PC-3 (cell line): ENCODE results near the gene LTBP4. TPM values are rescaled to one million over a fixed set of nuclear protein-coding genes. Genes with fewer than 3 reads are reported as not detected.
A peak's percentile ranks its signal among the peaks of the same experiment; 100 is the strongest.

Experiments used
- ATAC-seq: fragments of 200-7000 bp; cut with Tn5 transposase; 2 replicates; pipeline ENCODE4 v1.9.1; 2020; ENCODE audit warnings: mild to moderate bottlenecking, moderate library complexity
- BruUV-seq: library from RNA; stranded (reverse); fragments of 400-500 nt; replicated peaks from 2 replicates; lab custom pipeline; 2021; lab: Mats Ljungman, UMichigan
- CTCF ChIA-PET: fragments of 300-600 bp; sonication (Branson Sonifier 250); formaldehyde crosslinking; loops from one replicate; lab custom pipeline; 2022; ENCODE audit warnings: antibody characterized with exemption; lab: Charles Lee
- POLR2A ChIA-PET: fragments of 300-600 bp; sonication (Branson Sonifier 250); formaldehyde crosslinking; loops from one replicate; lab custom pipeline; 2022; ENCODE audit warnings: antibody characterized with exemption; ENCODE audit not compliant: unreplicated experiment; lab: Charles Lee
- DNase-seq: peaks from one replicate; pipeline ENCODE4 v3.0.0-alpha.2; 2015
- H2AFZ ChIP-seq: fragments of 300-600 bp; sonication (generic); 2 replicates; pipeline ENCODE4 v1.6.0; 2016; ENCODE audit warnings: antibody characterized with exemption, low read length
- H3F3A ChIP-seq: fragments of 300-600 bp; sonication (generic); one replicate; pipeline ENCODE4 v1.6.0; 2017; ENCODE audit warnings: antibody characterized with exemption, low read length, control low read depth, mild to moderate bottlenecking; ENCODE audit not compliant: unreplicated experiment
- H3K27ac ChIP-seq: fragments of 300-600 bp; sonication (generic); 2 replicates; pipeline ENCODE4 v1.5.1; 2016; ENCODE audit warnings: mild to moderate bottlenecking, low read length
- H3K27me3 ChIP-seq: fragments of 300-600 bp; sonication (generic); 2 replicates; pipeline ENCODE4 v1.6.1; 2016; ENCODE audit warnings: low read length, mixed read lengths
- H3K36me3 ChIP-seq: fragments of 300-600 bp; sonication (generic); 2 replicates; pipeline ENCODE4 v1.6.1; 2016; ENCODE audit warnings: low read depth, mixed run types, low read length, mixed read lengths
- H3K4me1 ChIP-seq: fragments of 300-600 bp; sonication (generic); 2 replicates; pipeline ENCODE4 v1.5.1; 2016; ENCODE audit warnings: low read length; ENCODE audit not compliant: insufficient read depth
- H3K4me2 ChIP-seq: fragments of 300-600 bp; sonication (generic); 2 replicates; pipeline ENCODE4 v1.6.0; 2016; ENCODE audit warnings: low read length
- H3K4me3 ChIP-seq: fragments of 300-600 bp; sonication (generic); 2 replicates; pipeline ENCODE4 v1.5.1; 2016; ENCODE audit warnings: mild to moderate bottlenecking, low read length, mixed read lengths
- H3K79me2 ChIP-seq: fragments of 300-600 bp; sonication (generic); 2 replicates; pipeline ENCODE4 v1.6.1; 2017; ENCODE audit warnings: low read length, mixed read lengths
- H3K9ac ChIP-seq: fragments of 300-600 bp; sonication (generic); 2 replicates; pipeline ENCODE4 v1.6.0; 2016; ENCODE audit warnings: mild to moderate bottlenecking, low read length
- H3K9me2 ChIP-seq: fragments of 300-600 bp; sonication (generic); replicated peaks from 2 replicates; pipeline ENCODE4 v1.6.1; 2016; ENCODE audit warnings: mixed run types, low read length, mixed read lengths
- H3K9me3 ChIP-seq: fragments of 300-600 bp; sonication (generic); 2 replicates; pipeline ENCODE4 v1.6.1; 2016; ENCODE audit warnings: low read length, mixed read lengths
- H4K20me1 ChIP-seq: fragments of 300-600 bp; sonication (generic); 2 replicates; pipeline ENCODE4 v1.6.1; 2016; ENCODE audit warnings: low read length, mixed read lengths
- CTCF ChIP-seq: fragments of 300-600 bp; sonication (generic); conservative IDR thresholded peaks from 2 replicates; pipeline ENCODE4 v1.5.1; 2017; ENCODE audit warnings: antibody characterized with exemption, low read depth, mild to moderate bottlenecking, low read length
- EZH2 ChIP-seq: fragments of 300-600 bp; sonication (generic); IDR thresholded peaks from one replicate; pipeline ENCODE4 v1.6.1; 2017; ENCODE audit warnings: antibody characterized with exemption, mild to moderate bottlenecking, low read length; ENCODE audit not compliant: unreplicated experiment
- EZH2phosphoT487 ChIP-seq: fragments of 300-600 bp; sonication (generic); IDR thresholded peaks from 2 replicates; pipeline ENCODE4 v1.6.1; 2018; ENCODE audit warnings: mild to moderate bottlenecking, antibody characterized with exemption, low read length, borderline replicate concordance
- intact Hi-C: fragments of 100-400 bp; cut with micrococcal nuclease; formaldehyde crosslinking; loops from 2 replicates; pipeline ENCODE4 v1.9.0; 2023
- total RNA-seq: library from RNA; depleted of rRNA; stranded (reverse); fragments of >200 nt; gene quantifications from 2 replicates; pipeline ENCODE4 v1.2.3, GENCODE V29; 2014

The LTBP4 gene
- total RNA-seq, 1 experiment from 2014 or later = 8.9 TPM

GRCh38 chr19:40576151-40576584 is 25.0 kb upstream of the LTBP4 start:
- peak overlapping the region; percentile 77; the same call in 1 of the 2 replicates for H3K9ac ChIP-seq
- CTCF ChIA-PET = no interaction called here

DNA sequence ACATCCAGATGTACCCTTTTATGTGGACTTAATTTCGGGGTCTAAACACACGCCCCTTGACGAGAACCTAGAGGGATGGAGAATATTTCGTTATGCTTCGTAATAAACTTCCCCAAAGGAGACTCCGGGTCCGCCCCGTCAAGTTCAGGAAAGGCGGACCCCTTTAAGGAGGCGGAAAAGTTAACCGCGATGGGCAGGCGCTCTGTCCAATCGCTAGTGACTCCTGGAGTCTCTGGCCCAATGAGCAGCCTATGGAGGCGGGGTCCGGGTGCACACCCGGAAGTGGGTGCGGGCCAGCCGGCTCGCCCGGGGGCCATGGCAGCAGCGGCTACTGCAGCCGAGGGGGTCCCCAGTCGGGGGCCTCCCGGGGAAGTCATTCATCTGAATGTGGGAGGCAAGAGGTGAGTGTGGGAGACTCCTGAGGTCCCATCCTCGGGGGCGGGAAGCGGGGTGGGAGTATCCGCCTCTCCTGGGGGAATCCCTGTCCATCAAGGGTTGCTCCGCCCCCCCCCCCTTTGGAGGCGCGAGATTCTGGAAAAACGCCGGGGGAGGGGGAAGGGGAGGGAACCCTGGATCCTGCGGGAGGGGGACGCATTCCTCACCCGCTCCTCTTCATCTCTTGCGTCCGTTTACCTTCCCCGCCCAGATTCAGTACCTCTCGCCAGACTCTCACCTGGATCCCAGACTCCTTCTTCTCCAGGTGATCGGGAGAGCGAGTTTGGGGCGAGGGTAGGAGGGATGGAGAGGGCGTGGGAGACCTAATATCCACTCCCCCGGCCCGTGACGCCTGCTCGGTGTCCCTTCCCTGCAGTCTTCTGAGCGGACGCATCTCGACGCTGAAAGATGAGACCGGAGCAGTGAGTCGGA is 24.4 kb upstream of the LTBP4 start, which contains the start of gene SHKBP1:
SHKBP1 (plus strand) TSS at position 289 of the 867 bp plus-strand sequence; CDS start at position 316, 27 bp downstream.
- ChIA-PET CTCF (no interaction called here), POLR2A (no interaction called here)
- Histone ChIP-seq H3F3A (no peaks in the 10 kb centered on the region), H3K27ac (no peak within 1 kb of the TSS), H4K20me1 (no peaks in the 10 kb centered on the region), H3K4me2 (peak within 1 kb of the TSS; percentile 87), H3K27me3 (no peaks in the 10 kb centered on the region), H3K9ac (peak within 1 kb of the TSS; percentile 77), H3K4me3 (peak within 1 kb of the TSS; percentile 86), H3K79me2 (no peaks in the 10 kb centered on the region), H3K9me2 (no peaks in the 10 kb centered on the region), H3K9me3 (no peaks in the 10 kb centered on the region), H2AFZ (peak within 1 kb of the TSS; percentile 85), H3K36me3 (no peaks in the 10 kb centered on the region), H3K4me1 (no peaks in the 10 kb centered on the region; the same call in 1 of the 2 replicates)
- DNase-seq = peak; percentile 93
- intact Hi-C loops = no loop called here
- peak; percentile 100 for ATAC-seq
- BruUV-seq = no TSS peak
- TF ChIP-seq EZH2phosphoT487 (no peak), CTCF (no peak), EZH2 (no peak)

More at GRCh38 chr19:40576151-40576584, 25.0 kb upstream of the LTBP4 start:
- no peaks in the 10 kb centered on the region for H3F3A ChIP-seq
- H3K4me1 ChIP-seq = no peaks in the 10 kb centered on the region; the same call in 1 of the 2 replicates
- peak overlapping the region; percentile 87 for H3K4me2 ChIP-seq
- H3K27ac ChIP-seq = no peak overlapping the region
- H3K4me3 ChIP-seq = peak overlapping the region; percentile 86
- H3K79me2 ChIP-seq = no peaks in the 10 kb centered on the region
- BruUV-seq = no TSS peak
- no peaks in the 10 kb centered on the region for H3K9me3 ChIP-seq
- TF ChIP-seq CTCF = no peak
- TF ChIP-seq EZH2 = no peak
- no peak for TF ChIP-seq EZH2phosphoT487
- ATAC-seq (peak; percentile 6; the same call in 1 of the 2 replicates), DNase-seq (no peak)
- intact Hi-C loops = no loop called here
- no peaks in the 10 kb centered on the region for H3K27me3 ChIP-seq
- H3K36me3 ChIP-seq = no peaks in the 10 kb centered on the region
- POLR2A ChIA-PET = no interaction called here
- peak overlapping the region; percentile 85 for H2AFZ ChIP-seq
- no peaks in the 10 kb centered on the region for H4K20me1 ChIP-seq
- no peaks in the 10 kb centered on the region for H3K9me2 ChIP-seq

DNA sequence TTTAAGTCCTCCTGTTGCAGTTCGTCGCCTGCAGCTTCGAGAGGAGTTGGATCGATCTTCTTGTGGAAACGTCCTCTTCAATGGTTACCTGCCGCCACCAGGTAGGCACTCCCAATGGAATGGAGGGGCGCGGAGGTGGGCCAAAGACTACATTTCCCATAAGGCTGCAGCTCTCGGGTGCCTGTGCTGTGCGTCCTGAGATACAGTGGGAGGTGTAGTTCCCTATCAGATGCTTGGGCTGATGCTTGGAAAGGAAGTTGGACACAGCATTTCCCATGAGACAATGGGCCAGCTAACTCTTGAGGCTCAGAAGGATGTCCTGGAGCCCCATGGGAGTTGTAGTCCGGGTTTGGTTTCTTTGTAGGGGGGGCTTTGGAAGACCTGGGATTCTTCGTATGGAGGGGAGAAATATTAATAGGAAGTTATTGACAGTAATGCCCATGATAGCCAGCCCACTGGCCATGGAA is 22.7 kb upstream of the LTBP4 start:
- ChIA-PET POLR2A (no interaction called here), CTCF (no interaction called here)
- DNase-seq = peak; percentile 23
- Histone ChIP-seq H3K9me2 (no peaks in the 10 kb centered on the region), H3K4me3 (no peak overlapping the region), H3F3A (no peaks in the 10 kb centered on the region), H3K27me3 (no peaks in the 10 kb centered on the region), H3K36me3 (no peaks in the 10 kb centered on the region), H3K27ac (no peak overlapping the region), H4K20me1 (no peaks in the 10 kb centered on the region), H3K4me2 (no peak overlapping the region), H2AFZ (no peak overlapping the region), H3K79me2 (no peaks in the 10 kb centered on the region), H3K4me1 (no peaks in the 10 kb centered on the region; the same call in 1 of the 2 replicates), H3K9me3 (no peaks in the 10 kb centered on the region), H3K9ac (no peak overlapping the region)
- intact Hi-C loops = no loop called here
- no peak for TF ChIP-seq CTCF
- no peak for TF ChIP-seq EZH2phosphoT487
- TF ChIP-seq EZH2 = no peak
- ATAC-seq = no peak
- BruUV-seq = no TSS peak
